ENCODE results near the gene MMEL1. TPM values are rescaled to one million over a fixed set of nuclear protein-coding genes. Genes with fewer than 3 reads are reported as not detected.

MMEL1 gene
- total and polyA plus RNA-seq, 2 of the 13 experiments (the other 11 are each of a cell fraction or from before 2014, with no cell fraction given), result 0.48 TPM; not detected in 1

DNA sequence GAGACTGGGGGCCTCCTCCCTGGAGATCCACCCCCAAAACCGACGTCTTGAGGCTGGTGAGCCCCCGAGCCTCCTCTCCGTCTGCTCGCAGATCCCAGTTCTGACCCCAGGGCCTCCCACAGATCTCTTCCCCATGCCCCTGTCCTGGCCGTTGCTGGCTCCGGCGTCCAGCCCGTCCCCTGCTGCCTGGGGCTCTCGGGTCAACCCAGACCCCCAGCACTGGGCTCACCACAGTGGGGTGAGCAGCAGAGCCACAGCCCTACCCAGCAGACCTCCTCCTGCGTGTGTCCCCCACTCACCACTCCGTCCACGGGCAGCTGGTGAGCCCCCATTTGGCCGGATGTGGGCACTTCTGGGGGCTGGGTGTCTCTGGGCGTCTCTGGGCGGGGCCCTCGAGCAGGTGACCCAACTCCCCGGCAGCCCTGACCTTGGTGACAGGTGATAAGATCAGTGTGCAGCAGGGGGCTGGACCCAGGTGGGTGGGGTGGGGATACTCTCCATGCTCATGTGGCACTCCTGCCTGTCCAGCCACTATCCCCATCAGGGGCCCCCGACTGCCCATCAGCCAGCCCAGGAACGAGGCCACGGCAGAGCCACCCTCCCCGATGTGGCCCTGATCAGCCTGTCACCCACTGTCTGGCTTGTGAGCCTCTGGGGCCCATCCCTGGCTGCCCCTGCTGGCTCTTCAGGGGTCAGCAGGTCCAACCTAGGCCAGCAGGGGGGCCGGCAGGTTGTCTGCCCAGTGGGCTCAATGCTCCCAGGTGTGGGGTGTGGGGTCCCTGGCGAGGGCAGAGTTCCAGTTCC lies 75.9 kb downstream of the MMEL1 start (continued):
- TF ChIP-seq, protein P1, sequence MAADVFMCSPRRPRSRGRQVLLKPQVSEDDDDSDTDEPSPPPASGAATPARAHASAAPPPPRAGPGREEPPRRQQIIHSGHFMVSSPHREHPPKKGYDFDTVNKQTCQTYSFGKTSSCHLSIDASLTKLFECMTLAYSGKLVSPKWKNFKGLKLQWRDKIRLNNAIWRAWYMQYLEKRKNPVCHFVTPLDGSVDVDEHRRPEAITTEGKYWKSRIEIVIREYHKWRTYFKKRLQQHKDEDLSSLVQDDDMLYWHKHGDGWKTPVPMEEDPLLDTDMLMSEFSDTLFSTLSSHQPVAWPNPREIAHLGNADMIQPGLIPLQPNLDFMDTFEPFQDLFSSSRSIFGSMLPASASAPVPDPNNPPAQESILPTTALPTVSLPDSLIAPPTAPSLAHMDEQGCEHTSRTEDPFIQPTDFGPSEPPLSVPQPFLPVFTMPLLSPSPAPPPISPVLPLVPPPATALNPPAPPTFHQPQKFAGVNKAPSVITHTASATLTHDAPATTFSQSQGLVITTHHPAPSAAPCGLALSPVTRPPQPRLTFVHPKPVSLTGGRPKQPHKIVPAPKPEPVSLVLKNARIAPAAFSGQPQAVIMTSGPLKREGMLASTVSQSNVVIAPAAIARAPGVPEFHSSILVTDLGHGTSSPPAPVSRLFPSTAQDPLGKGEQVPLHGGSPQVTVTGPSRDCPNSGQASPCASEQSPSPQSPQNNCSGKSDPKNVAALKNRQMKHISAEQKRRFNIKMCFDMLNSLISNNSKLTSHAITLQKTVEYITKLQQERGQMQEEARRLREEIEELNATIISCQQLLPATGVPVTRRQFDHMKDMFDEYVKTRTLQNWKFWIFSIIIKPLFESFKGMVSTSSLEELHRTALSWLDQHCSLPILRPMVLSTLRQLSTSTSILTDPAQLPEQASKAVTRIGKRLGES (CRISPR knock-in tag; IDR thresholded peaks at IDR 0.05; ENCODE audit: borderline replicate concordance), result no peak
- TF ChIP-seq SIX4 (CRISPR knock-in tag; IDR thresholded peaks at IDR 0.05), result no peak
- no peak for TF ChIP-seq ADNP (CRISPR knock-in tag; IDR thresholded peaks at IDR 0.05)
- no peak; the same call in 1 of the 2 replicates for TF ChIP-seq ISL2 (CRISPR knock-in tag; IDR thresholded peaks at IDR 0.05)
- TF ChIP-seq ATRX (CRISPR knock-in tag; IDR thresholded peaks at IDR 0.05; ENCODE audit: borderline replicate concordance), result no peak
- no peak for TF ChIP-seq ZNF550 (CRISPR knock-in tag; IDR thresholded peaks at IDR 0.05; ENCODE audit: borderline replicate concordance)
- no peak for TF ChIP-seq ZNF496 (CRISPR knock-in tag; IDR thresholded peaks at IDR 0.05; ENCODE audit: insufficient replicate concordance)
- TF ChIP-seq THYN1 (CRISPR knock-in tag; IDR thresholded peaks at IDR 0.05; ENCODE audit: borderline replicate concordance, low read depth), result no peak
- no peak for TF ChIP-seq TEAD3 (CRISPR knock-in tag; optimal IDR thresholded peaks at IDR 0.05; ENCODE audit: borderline replicate concordance)
- no peak for TF ChIP-seq NR3C1 (CRISPR knock-in tag; IDR thresholded peaks at IDR 0.05)
- TF ChIP-seq ZBTB7B (CRISPR knock-in tag; IDR thresholded peaks at IDR 0.05), result peak; percentile 54; the same call in 1 of the 2 replicates
- no peak for TF ChIP-seq CEBPG (CRISPR knock-in tag; IDR thresholded peaks at IDR 0.05)
- TF ChIP-seq MIER3 (CRISPR knock-in tag; IDR thresholded peaks at IDR 0.05; ENCODE audit: borderline replicate concordance), result no peak
- TF ChIP-seq CBX2 (IDR thresholded peaks at IDR 0.05; ENCODE audit: low read depth, low read length), result no peak
- TF ChIP-seq CBX2 (CRISPR knock-in tag; IDR thresholded peaks at IDR 0.05; ENCODE audit: low read depth), result no peak
- no peak for TF ChIP-seq XRCC5 (optimal IDR thresholded peaks at IDR 0.05; ENCODE audit: low read length)
- no peak for TF ChIP-seq TCF12 (IDR thresholded peaks at IDR 0.05)
- TF ChIP-seq TCF12 (CRISPR knock-in tag; IDR thresholded peaks at IDR 0.05), result no peak
- TF ChIP-seq KDM2A (CRISPR knock-in tag; IDR thresholded peaks at IDR 0.05; ENCODE audit: borderline replicate concordance, low read depth), result no peak
- TF ChIP-seq, protein P2, sequence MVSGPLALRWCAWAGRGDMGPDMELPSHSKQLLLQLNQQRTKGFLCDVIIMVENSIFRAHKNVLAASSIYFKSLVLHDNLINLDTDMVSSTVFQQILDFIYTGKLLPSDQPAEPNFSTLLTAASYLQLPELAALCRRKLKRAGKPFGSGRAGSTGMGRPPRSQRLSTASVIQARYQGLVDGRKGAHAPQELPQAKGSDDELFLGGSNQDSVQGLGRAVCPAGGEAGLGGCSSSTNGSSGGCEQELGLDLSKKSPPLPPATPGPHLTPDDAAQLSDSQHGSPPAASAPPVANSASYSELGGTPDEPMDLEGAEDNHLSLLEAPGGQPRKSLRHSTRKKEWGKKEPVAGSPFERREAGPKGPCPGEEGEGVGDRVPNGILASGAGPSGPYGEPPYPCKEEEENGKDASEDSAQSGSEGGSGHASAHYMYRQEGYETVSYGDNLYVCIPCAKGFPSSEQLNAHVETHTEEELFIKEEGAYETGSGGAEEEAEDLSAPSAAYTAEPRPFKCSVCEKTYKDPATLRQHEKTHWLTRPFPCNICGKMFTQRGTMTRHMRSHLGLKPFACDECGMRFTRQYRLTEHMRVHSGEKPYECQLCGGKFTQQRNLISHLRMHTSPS (CRISPR knock-in tag; IDR thresholded peaks at IDR 0.05; ENCODE audit: low read depth), result no peak; the same call in none of the 2 replicates
- TF ChIP-seq ATM (IDR thresholded peaks at IDR 0.05; ENCODE audit: borderline replicate concordance), result no peak
- 0 out of 2 replicates have a peak, but pooled peaks have one; percentile 56 for TF ChIP-seq AKAP8 (CRISPR knock-in tag; IDR thresholded peaks at IDR 0.05)
- peak; percentile 69 for TF ChIP-seq TFE3 (CRISPR knock-in tag; IDR thresholded peaks at IDR 0.05)
- TF ChIP-seq, protein P3, sequence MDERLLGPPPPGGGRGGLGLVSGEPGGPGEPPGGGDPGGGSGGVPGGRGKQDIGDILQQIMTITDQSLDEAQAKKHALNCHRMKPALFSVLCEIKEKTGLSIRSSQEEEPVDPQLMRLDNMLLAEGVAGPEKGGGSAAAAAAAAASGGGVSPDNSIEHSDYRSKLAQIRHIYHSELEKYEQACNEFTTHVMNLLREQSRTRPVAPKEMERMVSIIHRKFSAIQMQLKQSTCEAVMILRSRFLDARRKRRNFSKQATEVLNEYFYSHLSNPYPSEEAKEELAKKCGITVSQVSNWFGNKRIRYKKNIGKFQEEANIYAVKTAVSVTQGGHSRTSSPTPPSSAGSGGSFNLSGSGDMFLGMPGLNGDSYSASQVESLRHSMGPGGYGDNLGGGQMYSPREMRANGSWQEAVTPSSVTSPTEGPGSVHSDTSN (CRISPR knock-in tag; IDR thresholded peaks at IDR 0.05), result no peak
- no peak for TF ChIP-seq TSC22D2 (CRISPR knock-in tag; IDR thresholded peaks at IDR 0.05; ENCODE audit: borderline replicate concordance)

Data from HepG2 (cell line).